Parathyroid adenoma (tissue), 2 donors: ENCODE measurements around the gene GCK.

Experiments used
- H2AFZ ChIP-seq: fragments of 300-600 bp; sonication (generic); one replicate; pipeline ENCODE4 v1.7.0; 2017; ENCODE audit warnings: antibody characterized with exemption, mild to moderate bottlenecking
- H3K27ac ChIP-seq: fragments of 300-600 bp; sonication (generic); one replicate; pipeline ENCODE4 v1.7.0; 2017
- H3K27me3 ChIP-seq: fragments of 300-600 bp; sonication (generic); one replicate; pipeline ENCODE4 v1.7.0; 2017; ENCODE audit warnings: low read length; ENCODE audit not compliant: control insufficient read depth, insufficient read depth
- H3K36me3 ChIP-seq: fragments of 300-600 bp; sonication (generic); one replicate; pipeline ENCODE4 v1.7.0; 2017; ENCODE audit warnings: low read length; ENCODE audit not compliant: control insufficient read depth, insufficient read depth
- H3K4me1 ChIP-seq: fragments of 300-600 bp; sonication (generic); one replicate; pipeline ENCODE4 v1.7.0; 2017; ENCODE audit warnings: control low read depth
- H3K4me2 ChIP-seq: fragments of 300-600 bp; sonication (generic); one replicate; pipeline ENCODE4 v1.7.0; 2017; ENCODE audit warnings: low read length
- H3K4me3 ChIP-seq: fragments of 300-600 bp; sonication (generic); one replicate; pipeline ENCODE4 v1.7.0; 2017; ENCODE audit warnings: low read depth, low read length
- H3K79me2 ChIP-seq: fragments of 300-600 bp; sonication (generic); one replicate; pipeline ENCODE4 v1.7.0; 2017; ENCODE audit warnings: control low read depth
- H3K9ac ChIP-seq: fragments of 300-600 bp; sonication (generic); one replicate; pipeline ENCODE4 v1.7.0; 2017; ENCODE audit warnings: mild to moderate bottlenecking
- H3K9me3 ChIP-seq: fragments of 300-600 bp; sonication (generic); one replicate; pipeline ENCODE4 v1.7.0; 2017; ENCODE audit warnings: low read length; ENCODE audit not compliant: control insufficient read depth
- TF ChIP-seq, protein P1 (sequence below): fragments of 300-600 bp; sonication (generic); IDR thresholded peaks from one replicate; pipeline ENCODE4 v1.7.0; 2017; ENCODE audit warnings: antibody characterized with exemption, mild to moderate bottlenecking
- donor health status: primary hyperparathyroidism.

Gene GCK

DNA sequence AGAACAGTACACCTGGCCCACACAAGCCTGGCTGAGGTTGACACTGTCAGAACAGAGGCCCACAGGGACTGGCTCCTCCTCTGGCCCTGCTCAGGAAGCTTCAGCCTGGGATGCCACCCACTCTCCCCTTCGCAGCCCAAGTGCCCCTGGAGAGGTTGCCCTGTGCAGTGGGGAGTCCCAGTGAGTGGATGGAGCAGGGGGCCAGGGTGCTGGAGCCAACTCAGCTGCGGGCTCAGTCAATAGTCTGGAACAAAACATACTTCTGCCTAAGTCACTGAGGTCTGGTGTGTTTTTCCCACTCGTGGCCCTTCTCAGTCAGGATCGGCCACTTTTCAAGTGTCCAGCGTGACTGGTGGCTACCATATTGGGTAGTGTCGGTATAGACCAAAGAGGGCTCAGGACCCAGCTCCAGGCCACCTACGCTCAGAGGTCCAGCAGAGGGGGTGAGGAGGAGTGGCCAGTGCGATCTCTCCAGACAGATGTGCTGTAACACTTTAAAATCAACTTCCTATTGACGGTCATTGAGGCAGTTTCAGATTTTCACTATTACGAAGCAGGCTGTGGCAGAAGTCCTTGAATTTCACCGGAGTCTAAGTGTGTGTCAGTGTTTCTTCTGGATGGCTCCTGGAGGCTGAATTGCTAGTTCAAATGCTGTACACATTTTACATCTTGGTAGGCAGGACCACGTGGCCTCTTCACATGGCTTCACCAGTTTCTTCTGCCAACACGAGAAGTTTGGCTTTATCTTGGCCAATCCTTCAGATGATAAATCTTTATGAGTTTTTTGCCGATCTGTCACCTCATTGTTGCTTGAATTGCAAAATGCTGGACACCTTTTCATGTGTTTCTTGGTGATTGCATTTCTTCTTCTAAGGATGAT is 994 bp upstream of the GCK start:
- TF ChIP-seq, protein P1, sequence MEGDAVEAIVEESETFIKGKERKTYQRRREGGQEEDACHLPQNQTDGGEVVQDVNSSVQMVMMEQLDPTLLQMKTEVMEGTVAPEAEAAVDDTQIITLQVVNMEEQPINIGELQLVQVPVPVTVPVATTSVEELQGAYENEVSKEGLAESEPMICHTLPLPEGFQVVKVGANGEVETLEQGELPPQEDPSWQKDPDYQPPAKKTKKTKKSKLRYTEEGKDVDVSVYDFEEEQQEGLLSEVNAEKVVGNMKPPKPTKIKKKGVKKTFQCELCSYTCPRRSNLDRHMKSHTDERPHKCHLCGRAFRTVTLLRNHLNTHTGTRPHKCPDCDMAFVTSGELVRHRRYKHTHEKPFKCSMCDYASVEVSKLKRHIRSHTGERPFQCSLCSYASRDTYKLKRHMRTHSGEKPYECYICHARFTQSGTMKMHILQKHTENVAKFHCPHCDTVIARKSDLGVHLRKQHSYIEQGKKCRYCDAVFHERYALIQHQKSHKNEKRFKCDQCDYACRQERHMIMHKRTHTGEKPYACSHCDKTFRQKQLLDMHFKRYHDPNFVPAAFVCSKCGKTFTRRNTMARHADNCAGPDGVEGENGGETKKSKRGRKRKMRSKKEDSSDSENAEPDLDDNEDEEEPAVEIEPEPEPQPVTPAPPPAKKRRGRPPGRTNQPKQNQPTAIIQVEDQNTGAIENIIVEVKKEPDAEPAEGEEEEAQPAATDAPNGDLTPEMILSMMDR, result no peak
- H3K79me2 ChIP-seq, result no peaks in the 10 kb centered on the region
- H3K4me3 ChIP-seq, result no peak overlapping the region
- H3K9me3 ChIP-seq, result no peaks in the 10 kb centered on the region
- H3K4me1 ChIP-seq, result peaks cover 30% of the 10 kb centered on the region
- no peaks in the 10 kb centered on the region for H3K27me3 ChIP-seq
- H2AFZ ChIP-seq, result peak overlapping the region; percentile 97
- H3K27ac ChIP-seq, result peak overlapping the region; percentile 56
- H3K4me2 ChIP-seq, result no peak overlapping the region
- no peaks in the 10 kb centered on the region for H3K36me3 ChIP-seq
- H3K9ac ChIP-seq, result peak overlapping the region; percentile 19

DNA sequence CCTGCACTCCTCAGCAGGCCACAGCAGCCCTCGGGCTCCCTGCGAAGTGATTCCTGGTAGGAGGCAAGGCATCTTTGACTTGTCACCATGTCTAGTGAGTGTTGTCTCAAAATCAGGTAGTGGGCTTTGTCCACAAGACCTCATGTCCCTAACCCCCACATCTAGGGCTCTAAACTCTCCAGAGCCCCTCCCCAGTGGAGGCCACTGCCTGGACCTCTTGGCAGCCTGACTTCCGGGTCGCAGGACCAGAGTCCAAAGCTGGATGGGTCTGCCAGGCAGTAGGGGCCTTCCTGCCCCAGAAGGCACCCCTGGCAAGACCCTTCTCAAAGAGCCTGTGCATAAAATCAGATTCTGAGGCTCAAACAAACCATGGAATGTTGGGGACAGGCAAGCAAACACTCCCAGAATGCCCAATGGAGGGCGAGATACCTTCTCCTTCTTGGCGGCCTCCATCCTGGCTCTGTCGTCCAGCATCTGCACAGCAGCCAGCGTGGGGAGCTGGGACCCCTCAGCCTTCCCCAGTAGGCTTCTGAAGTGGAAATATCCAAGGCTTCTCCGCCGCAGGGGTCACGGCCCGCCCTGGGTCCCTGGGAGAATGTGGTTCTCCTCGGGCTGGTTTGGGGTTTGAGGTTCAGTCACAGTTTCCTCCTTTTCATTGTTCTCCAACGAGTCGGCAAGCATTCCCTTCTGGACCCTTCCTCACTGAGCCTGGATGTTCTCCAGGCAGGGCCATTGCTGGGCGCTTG is 586 bp downstream of the GCK start:
- no peak overlapping the region for H3K9ac ChIP-seq
- H3K36me3 ChIP-seq, result no peaks in the 10 kb centered on the region
- H3K79me2 ChIP-seq, result no peaks in the 10 kb centered on the region
- H3K27me3 ChIP-seq, result no peaks in the 10 kb centered on the region
- no peak overlapping the region for H3K4me3 ChIP-seq
- H3K4me2 ChIP-seq, result no peak overlapping the region
- TF ChIP-seq, protein P1, result no peak
- H3K27ac ChIP-seq, result peak overlapping the region; percentile 32
- peak overlapping the region; percentile 97 for H2AFZ ChIP-seq
- peaks cover 30% of the 10 kb centered on the region for H3K4me1 ChIP-seq
- no peaks in the 10 kb centered on the region for H3K9me3 ChIP-seq

DNA sequence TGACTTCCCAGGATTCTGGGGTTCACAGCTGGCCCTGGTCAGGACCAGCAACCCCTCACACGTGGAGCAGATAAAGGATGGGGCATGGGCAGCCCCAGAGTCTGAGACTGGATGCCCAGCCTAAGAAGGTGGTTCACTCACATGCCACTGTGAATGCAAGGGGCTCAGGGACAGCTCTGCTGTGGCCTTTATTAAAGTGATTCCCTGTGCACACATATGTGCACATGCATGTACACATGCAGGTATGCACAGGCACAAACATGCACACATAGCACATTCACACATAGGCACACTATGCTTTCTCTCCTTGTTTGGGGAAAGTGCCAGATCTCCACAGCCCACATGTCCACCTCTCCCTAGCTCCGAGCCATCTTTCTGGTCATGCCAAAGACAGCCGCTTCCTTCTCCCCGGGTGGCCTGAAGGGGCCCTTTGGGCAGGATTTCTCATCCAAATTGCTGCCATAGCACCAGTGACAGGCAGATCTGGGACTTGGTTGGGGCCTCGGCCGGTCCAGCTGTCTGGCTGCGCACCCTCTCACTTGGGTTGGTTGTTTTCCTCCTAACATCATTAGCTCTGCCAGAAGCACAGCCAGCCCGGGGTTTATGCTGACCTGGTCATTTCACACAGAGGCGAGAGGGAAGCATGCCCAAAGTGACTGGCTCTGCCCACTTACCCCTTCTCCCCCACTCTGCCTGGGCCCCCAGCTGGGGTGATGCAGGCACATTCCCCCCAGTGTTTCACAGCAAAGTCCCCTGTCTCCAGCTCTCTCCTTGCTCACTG is 1.4 kb downstream of the GCK start:
- H3K36me3 ChIP-seq, result no peaks in the 10 kb centered on the region
- no peaks in the 10 kb centered on the region for H3K9me3 ChIP-seq
- no peak overlapping the region for H3K4me3 ChIP-seq
- H3K4me2 ChIP-seq, result no peak overlapping the region
- peaks cover 30% of the 10 kb centered on the region for H3K4me1 ChIP-seq
- TF ChIP-seq, protein P1, result no peak
- peak overlapping the region; percentile 89 for H2AFZ ChIP-seq
- no peak overlapping the region for H3K9ac ChIP-seq
- no peaks in the 10 kb centered on the region for H3K79me2 ChIP-seq
- H3K27ac ChIP-seq, result peak overlapping the region; percentile 32
- H3K27me3 ChIP-seq, result no peaks in the 10 kb centered on the region

DNA sequence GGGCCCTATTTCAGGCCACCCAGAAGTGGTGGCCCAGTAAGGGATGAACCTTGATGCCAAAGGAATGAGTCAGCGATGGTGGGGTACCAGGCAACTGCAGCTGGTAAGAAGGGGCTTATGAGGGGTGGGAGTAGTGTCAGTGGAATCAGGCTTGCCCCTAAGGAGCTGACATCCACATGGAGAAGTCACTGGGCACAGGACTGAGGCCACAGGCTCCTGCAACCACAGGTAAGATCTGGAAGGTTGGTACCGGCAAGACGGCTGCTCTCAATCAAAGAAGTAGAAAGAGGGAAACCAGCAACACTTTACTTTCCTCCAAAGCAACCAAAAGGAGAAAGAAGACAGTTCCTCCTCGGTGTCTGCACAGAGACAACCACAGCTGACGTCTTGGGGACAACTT is 2.5 kb downstream of the GCK start:
- Histone ChIP-seq H3K4me1 (peaks cover 30% of the 10 kb centered on the region), H3K4me3 (no peak overlapping the region), H3K4me2 (no peak overlapping the region), H3K36me3 (no peaks in the 10 kb centered on the region), H3K79me2 (no peaks in the 10 kb centered on the region), H3K9ac (no peak overlapping the region), H3K27ac (no peak overlapping the region), H3K27me3 (no peaks in the 10 kb centered on the region), H3K9me3 (no peaks in the 10 kb centered on the region), H2AFZ (no peak overlapping the region)
- TF ChIP-seq, protein P1, result no peak
